NCI-H446 (cell line): ENCODE measurements around the gene ATP1A2.

Experiments used
- DNase-seq, 2 experiments: peaks; one replicate each; lab custom pipeline; 2025; lab: John Stamatoyannopoulos, UW

ATP1A2 gene

DNA sequence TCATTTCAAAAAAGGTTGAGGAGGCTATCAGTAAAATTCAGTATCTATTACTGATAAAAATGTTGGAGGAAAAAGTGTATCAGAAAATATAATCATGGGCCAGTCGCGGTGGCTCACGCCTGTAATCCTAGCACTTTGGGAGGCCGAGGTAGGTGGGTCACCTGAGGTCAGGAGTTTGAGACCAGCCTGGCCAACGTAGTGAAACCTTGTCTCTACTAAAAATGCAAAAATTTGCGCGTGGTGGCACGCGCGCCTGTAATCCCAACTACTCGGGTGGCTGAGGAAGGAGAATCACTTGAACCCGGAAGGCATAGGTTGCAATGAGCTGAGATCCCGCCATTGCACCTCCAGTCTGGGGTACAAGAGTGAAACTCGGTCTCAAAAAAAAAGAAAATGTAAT is 30.5 kb downstream of the ATP1A2 start:
- DNase-seq = no peak

DNA sequence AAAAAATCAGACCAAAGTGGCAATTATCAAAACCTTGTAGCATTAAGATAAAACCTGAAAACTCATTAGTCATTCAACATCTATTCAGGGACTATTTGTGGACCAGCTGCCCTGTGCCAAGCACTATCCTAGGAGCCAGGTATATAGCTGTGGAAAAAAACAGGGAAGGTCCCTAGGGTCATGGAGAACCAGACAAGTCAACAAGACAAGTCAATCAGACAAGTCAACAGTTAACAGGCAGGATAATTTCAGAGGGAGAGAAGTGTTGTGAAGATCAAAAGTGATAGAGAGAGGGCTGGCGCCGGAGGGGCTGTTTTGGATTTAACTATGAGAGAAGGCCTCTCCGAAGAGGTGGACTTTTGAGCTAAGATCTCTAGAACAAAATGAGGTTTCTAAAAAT is 32.6 kb downstream of the ATP1A2 start:
- no peak for DNase-seq

DNA sequence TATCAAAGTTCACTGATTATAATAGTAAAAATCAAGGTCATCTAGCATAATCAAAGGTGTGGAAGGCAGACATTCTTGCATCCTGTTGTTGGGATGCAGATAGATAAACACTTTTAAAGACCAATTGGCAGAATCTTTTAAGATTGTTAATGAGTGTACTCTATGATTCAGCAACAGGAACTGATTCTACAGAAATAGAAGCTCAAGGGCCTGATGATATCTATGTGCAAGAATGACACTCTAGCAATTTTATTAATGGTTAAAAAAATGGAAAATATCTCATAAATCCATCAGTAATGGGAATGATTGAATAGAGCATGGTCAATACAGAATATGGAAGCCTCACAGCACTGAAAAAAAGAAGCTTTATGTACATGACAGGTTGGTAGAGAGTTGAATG is 33.7 kb downstream of the ATP1A2 start:
- DNase-seq = no peak

DNA sequence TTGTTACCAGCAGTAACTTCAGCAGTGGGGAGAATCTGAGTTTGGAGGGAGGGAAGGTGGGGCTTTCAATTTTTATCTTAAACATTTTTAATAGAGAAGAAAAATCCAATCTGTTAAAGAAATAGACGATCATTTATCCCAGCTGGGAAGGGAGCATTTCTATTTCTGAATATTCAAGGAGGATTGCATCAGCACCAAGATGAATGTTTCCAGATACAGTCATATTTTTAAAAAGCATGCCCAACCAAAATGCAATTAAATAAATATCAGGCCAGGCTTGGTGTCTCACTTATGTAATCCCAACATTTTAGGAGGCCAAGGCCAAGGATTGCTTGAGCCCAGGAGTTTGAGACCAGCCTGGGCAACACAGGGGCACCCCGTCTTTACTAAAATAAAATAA is 34.2 kb downstream of the ATP1A2 start:
- DNase-seq = no peak

DNA sequence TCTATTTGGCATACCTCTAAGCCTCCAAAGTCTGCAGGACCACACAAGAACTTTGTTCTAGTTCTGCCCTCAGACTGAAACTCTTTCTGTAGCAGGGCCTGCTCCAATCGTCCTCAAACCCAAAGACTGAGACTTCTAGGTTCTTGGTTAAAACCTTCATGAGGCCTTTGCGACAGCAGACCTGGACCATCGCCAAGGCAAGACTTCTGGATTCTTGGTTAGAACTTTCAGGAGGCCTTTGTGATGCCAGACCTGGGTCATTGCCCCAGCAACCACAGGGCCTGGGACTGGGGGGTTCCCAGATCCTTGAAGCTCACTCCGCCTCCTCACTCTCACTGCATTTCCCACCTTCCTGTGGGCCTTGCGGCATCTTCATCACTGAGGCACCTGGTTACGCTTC is 35.7 kb downstream of the ATP1A2 start, which contains the start of gene ATP1A4:
Gene ATP1A4, plus strand, starts transcription at position 301 of the 400 bp plus-strand sequence. CDS start 438 bp downstream, outside the sequence.
- no peak for DNase-seq

- DNase-seq = no peak
Observed at GRCh38 chr1:160154790-160155189, 39.2 kb downstream of the ATP1A2 start.

- DNase-seq = no peak
Observed at GRCh38 chr1:160156361-160156760, 40.8 kb downstream of the ATP1A2 start.

GRCh38 chr1:160157174-160157573 is 41.6 kb downstream of the ATP1A2 start:
- no peak for DNase-seq

DNA sequence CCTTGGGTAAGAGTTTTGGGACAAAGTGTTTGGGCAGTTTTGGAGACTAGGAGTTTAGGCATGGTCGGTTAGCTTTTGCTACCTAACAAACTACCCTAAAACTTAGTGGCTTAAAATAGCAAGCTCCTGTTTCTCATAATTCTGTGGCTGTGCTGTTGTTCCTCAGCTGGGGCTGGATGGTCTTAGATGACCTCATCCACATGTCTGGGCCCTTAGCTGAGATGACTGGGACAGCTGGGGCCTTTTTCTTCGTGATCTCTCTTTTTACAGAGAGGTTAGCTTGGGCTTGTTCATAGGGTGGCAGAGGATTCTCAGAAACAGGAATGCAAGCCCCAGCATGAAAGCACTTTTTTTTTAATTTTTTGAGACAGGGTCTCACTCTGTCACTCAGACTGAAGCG is 42.5 kb downstream of the ATP1A2 start:
- no peak for DNase-seq

GRCh38 chr1:160158534-160158933 is 43.0 kb downstream of the ATP1A2 start:
- no peak for DNase-seq

- DNase-seq = no peak
Observed at GRCh38 chr1:160159846-160160245, 44.3 kb downstream of the ATP1A2 start.

GRCh38 chr1:160161965-160162705 is 46.6 kb downstream of the ATP1A2 start:
- DNase-seq = no peak

DNA sequence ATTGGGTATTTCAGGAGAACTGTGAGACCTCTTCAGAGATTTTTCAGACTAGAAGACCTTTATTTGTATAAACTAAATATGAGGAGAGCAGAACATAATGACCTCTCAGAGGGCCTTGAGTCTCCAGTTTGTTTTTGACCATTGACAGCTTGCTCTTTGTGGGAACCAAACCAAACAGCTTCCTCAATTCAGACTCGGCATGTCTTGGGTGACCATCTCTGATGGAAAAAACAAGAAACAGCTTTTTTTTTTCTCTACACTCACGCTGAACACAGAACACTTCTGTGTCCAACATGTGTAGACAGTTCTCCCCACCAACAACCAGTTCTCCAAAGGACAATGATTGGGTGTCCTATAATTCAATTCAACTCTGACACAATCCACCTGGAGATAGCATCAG is 47.4 kb downstream of the ATP1A2 start:
- no peak for DNase-seq

- DNase-seq = no peak
Observed at GRCh38 chr1:160163615-160164014, 48.1 kb downstream of the ATP1A2 start.

DNA sequence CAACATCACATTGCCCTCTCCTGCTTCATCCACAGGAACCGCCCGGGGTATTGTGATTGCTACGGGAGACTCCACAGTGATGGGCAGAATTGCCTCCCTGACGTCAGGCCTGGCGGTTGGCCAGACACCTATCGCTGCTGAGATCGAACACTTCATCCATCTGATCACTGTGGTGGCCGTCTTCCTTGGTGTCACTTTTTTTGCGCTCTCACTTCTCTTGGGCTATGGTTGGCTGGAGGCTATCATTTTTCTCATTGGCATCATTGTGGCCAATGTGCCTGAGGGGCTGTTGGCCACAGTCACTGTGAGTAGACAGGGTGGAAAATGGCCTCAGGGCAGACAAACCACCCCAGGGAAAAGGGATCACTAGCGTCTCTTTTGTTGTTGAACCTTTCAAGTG is 48.6 kb downstream of the ATP1A2 start:
- no peak for DNase-seq

DNA sequence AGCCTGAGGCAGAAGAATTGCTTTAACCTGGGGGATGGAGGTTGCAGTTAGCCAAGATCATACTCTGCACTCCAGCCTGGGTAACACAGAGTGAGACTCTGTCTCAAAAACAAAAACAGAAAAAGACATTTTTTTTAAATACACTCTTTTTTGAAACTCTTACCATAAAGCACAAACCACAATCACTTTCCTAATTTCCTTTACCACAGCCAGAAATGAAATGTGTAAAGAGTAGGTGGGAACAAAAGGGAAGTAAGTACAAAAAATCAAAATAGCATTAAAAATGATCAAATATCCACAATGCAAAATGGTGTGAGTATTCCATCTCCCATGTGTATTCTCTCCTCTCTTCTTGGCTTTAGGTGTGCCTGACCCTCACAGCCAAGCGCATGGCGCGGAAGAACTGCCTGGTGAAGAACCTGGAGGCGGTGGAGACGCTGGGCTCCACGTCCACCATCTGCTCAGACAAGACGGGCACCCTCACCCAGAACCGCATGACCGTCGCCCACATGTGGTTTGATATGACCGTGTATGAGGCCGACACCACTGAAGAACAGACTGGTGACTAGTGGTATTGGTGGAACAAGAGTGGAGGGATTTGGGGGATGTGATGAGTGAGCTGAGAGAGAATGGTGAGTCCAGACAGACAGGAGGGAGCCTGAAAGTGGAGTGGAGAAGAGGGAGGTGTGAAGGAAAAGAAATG is 50.8 kb downstream of the ATP1A2 start:
- no peak for DNase-seq

GRCh38 chr1:160167056-160167455 is 51.5 kb downstream of the ATP1A2 start:
- no peak for DNase-seq

DNA sequence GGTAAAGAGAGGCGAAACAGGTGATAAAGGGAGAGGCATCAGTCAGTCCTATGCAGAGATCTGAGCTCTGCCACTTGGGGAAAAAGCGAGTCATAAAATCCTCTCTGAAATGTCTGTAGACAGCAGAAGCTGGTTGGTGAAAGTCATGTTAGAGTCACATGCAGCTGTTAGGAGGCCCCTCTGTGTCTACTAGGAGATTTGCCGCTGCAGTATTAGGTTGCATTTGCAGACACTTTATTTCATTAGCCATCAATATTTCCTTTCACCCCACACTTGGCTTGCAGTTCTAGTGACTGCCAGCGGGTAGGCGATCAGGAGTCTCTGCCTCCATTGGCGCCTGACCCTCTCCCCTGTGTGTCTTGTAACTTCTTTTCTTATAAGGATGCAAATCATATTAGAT is 52.0 kb downstream of the ATP1A2 start:
- no peak for DNase-seq

DNA sequence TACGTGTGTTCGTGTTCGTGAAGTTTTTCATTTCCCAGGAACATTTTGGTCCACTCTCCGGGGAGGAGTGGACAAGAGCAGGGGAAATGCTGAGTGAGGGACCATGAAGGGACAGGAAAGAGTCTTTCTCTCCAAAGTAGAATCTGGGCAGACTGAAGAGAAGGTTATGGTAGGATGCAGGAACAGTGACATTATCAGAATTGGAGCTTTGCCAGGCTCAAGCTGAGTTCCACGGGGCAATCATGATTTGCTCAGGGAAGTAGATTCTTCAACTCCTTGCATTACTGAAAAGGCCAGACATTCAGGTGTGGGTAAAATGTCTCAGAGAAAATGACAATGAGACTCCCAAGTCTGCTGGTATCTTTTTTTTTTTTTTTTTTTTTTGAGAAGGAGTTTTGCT is 52.5 kb downstream of the ATP1A2 start:
- no peak for DNase-seq

- no peak for DNase-seq
Observed at GRCh38 chr1:160168609-160169369, 53.2 kb downstream of the ATP1A2 start.

GRCh38 chr1:160169553-160170399 is 54.2 kb downstream of the ATP1A2 start:
- no peak for DNase-seq

DNA sequence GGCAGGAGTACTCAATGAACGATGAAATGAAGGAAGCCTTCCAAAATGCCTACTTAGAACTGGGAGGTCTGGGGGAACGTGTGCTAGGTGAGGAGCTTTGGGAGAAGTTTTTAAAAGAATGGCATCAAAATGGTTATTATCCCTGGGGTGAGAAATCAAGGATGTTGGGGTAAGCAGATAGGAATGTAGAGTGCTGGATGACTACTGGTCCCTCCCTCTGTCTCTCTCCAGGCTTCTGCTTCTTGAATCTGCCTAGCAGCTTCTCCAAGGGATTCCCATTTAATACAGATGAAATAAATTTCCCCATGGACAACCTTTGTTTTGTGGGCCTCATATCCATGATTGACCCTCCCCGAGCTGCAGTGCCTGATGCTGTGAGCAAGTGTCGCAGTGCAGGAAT is 55.8 kb downstream of the ATP1A2 start:
- DNase-seq = no peak
